NT2/D1 (cell line): ENCODE data around the gene DDAH1.

Experiments used
- SUZ12 ChIP-seq: IDR thresholded peaks from 2 replicates; pipeline ENCODE4 v1.6.1; 2011; ENCODE audit not compliant: insufficient read length, insufficient read depth; ENCODE audit errors: extremely low read depth
- YY1 ChIP-seq: IDR thresholded peaks from 2 replicates; pipeline ENCODE4 v1.6.1; 2011; ENCODE audit not compliant: insufficient read length, insufficient read depth

- no peak for TF ChIP-seq YY1
- no peak for TF ChIP-seq SUZ12
Measured at GRCh38 chr1:85284202-85284601, 180.8 kb downstream of the DDAH1 start.
